B cell (primary cell): ENCODE results near the gene OR6P1. TPM values are rescaled to one million over a fixed set of nuclear protein-coding genes. Genes with fewer than 3 reads are reported as not detected.

Experiments used
- ATAC-seq: fragments of 200-7000 bp; cut with Tn5 transposase; one replicate; pipeline ENCODE4 v1.10.0; 2021; ENCODE audit warnings: low read depth, mild to moderate bottlenecking, moderate number of reproducible peaks, moderate library complexity
- CTCF ChIA-PET: fragments of 350-600 bp; sonication (Branson Sonifier 250); formaldehyde crosslinking; loops from one replicate; lab custom pipeline; 2021; ENCODE audit warnings: antibody characterized with exemption, inconsistent platforms; lab: Charles Lee
- POLR2A ChIA-PET: fragments of 350-600 bp; sonication (Branson Sonifier 250); formaldehyde crosslinking; loops from one replicate; lab custom pipeline; 2021; ENCODE audit warnings: antibody characterized with exemption; lab: Charles Lee
- DNase-seq: peaks from one replicate; pipeline ENCODE4 v3.0.0; 2013
- H2AFZ ChIP-seq: 2 replicates; pipeline ENCODE4 v1.6.1; 2012; ENCODE audit warnings: mild to moderate bottlenecking, low read depth, low read length; ENCODE audit not compliant: insufficient read depth, poor library complexity, severe bottlenecking
- H3K27ac ChIP-seq, 2 donors: 1 replicate in 1 of 2; 2 replicates in 1 of 2; pipeline ENCODE4 v1.5.1; 2012 to 2013; ENCODE audit warnings: low read length in 2 of 2, mild to moderate bottlenecking in 2 of 2, moderate library complexity in 1 of 2
- H3K27me3 ChIP-seq, 4 experiments: fragments of 200-600 bp in 1 of 4; sonication (generic) in 1 of 4; replicated peaks in 1 of 4; 1 replicate in 2 of 4; 2 replicates in 2 of 4; pipeline versions ENCODE4 v1.6.1 to v1.7.0; 2013 to 2016; ENCODE audit warnings: low read length in 3 of 4, mild to moderate bottlenecking in 2 of 4, mixed read lengths in 1 of 4, moderate library complexity in 1 of 4; ENCODE audit not compliant: insufficient read depth in 4 of 4, control insufficient read depth in 3 of 4; ENCODE audit errors: control extremely low read depth in 1 of 4
- H3K36me3 ChIP-seq, 2 experiments: replicated peaks in 1 of 2; 1 replicate in 1 of 2; 2 replicates in 1 of 2; pipeline versions ENCODE4 v1.6.1 to v1.7.1; 2013; ENCODE audit warnings: low read length in 1 of 2; ENCODE audit not compliant: insufficient read depth in 2 of 2, control insufficient read depth in 1 of 2; ENCODE audit errors: control extremely low read depth in 1 of 2, extremely low read depth in 1 of 2
- H3K4me1 ChIP-seq, 2 donors: fragments of 200-600 bp in 1 of 2; sonication (generic) in 1 of 2; 1 replicate in 1 of 2; 2 replicates in 1 of 2; pipeline versions ENCODE4 v1.5.1 to v1.6.1; 2013 to 2017; ENCODE audit warnings: low read length in 2 of 2; ENCODE audit not compliant: control insufficient read depth in 2 of 2, insufficient read depth in 2 of 2
- H3K4me2 ChIP-seq: replicated peaks from 2 replicates; pipeline ENCODE3; 2012; ENCODE audit warnings: mild to moderate bottlenecking, low read depth, low read length; ENCODE audit not compliant: poor library complexity, severe bottlenecking
- H3K4me3 ChIP-seq, 5 experiments: fragments of 200-600 bp in 1 of 5; sonication (generic) in 1 of 5; 1 replicate in 3 of 5; 2 replicates in 2 of 5; pipeline versions ENCODE4 v1.5.1 to v1.7.0; 2011 to 2016; ENCODE audit warnings: low read length in 4 of 5, mild to moderate bottlenecking in 4 of 5, low read depth in 2 of 5, control low read depth in 1 of 5, moderate library complexity in 1 of 5; ENCODE audit not compliant: insufficient read depth in 1 of 5; ENCODE audit errors: control extremely low read depth in 1 of 5, extremely low read depth in 1 of 5
- H3K79me2 ChIP-seq: fragments of 200-600 bp; sonication (generic); one replicate; pipeline ENCODE4 v1.6.0; 2016; ENCODE audit warnings: low read length; ENCODE audit not compliant: control insufficient read depth, insufficient read depth
- H3K9ac ChIP-seq: fragments of 200-600 bp; sonication (generic); 2 replicates; pipeline ENCODE4 v1.6.1; 2017; ENCODE audit warnings: mild to moderate bottlenecking, low read length, moderate library complexity
- H3K9me3 ChIP-seq, 3 donors: one replicate each; pipeline versions ENCODE4 v1.6.1 to v1.7.1; 2013; ENCODE audit warnings: low read length in 2 of 3; ENCODE audit not compliant: control insufficient read depth in 2 of 3, insufficient read depth in 1 of 3; ENCODE audit errors: control extremely low read depth in 1 of 3
- H4K20me1 ChIP-seq: 2 replicates; pipeline ENCODE4 v1.6.0; 2012; ENCODE audit warnings: mild to moderate bottlenecking, low read length; ENCODE audit not compliant: insufficient read depth, control insufficient read depth, poor library complexity, severe bottlenecking
- H3K27ac Mint-ChIP-seq: one replicate; pipeline ENCODE4 v1.8.0; 2021; ENCODE audit warnings: mixed read lengths
- H3K27me3 Mint-ChIP-seq: one replicate; pipeline ENCODE4 v1.8.0; 2021; ENCODE audit warnings: mixed read lengths
- H3K4me1 Mint-ChIP-seq: one replicate; pipeline ENCODE4 v1.8.0; 2021; ENCODE audit warnings: mixed read lengths
- H3K4me3 Mint-ChIP-seq: one replicate; pipeline ENCODE4 v1.8.0; 2021; ENCODE audit warnings: mixed read lengths
- H3K9me3 Mint-ChIP-seq: one replicate; pipeline ENCODE4 v1.8.0; 2022; ENCODE audit warnings: mixed read lengths; ENCODE audit not compliant: insufficient read depth
- CTCF ChIP-seq: fragments of 200-600 bp; IDR thresholded peaks from one replicate; pipeline ENCODE4 v1.8.0; 2022; ENCODE audit warnings: antibody characterized with exemption, mild to moderate bottlenecking
- EZH2 ChIP-seq: IDR thresholded peaks from 2 replicates; pipeline ENCODE4 v1.6.1; 2012; ENCODE audit warnings: borderline replicate concordance, low read depth, mild to moderate bottlenecking, moderate library complexity, low read length; ENCODE audit not compliant: insufficient read depth, poor library complexity, severe bottlenecking
- WGBS: methylation state at CpG from one replicate; pipeline ENCODE4 v1.1.5; 2013; ENCODE audit warnings: missing lambda C conversion rate; ENCODE audit not compliant: insufficient coverage; 5-methylcytosine and 5-hydroxymethylcytosine counted together
- intact Hi-C: fragments of 100-400 bp; cut with micrococcal nuclease; formaldehyde crosslinking; loops from one replicate; pipeline ENCODE4 v1.10.0; 2022
- polyA plus RNA-seq: library from polyadenylated mRNA; depleted of rRNA; stranded (reverse); fragments of >200 nt; gene quantifications from 2 replicates; pipeline ENCODE4 v1.2.3, GENCODE V29; 2012
- total RNA-seq, 2 donors: library from RNA; stranded (reverse); fragments of 120-200 nt in 1 of 2; gene quantifications; 1 replicate in 1 of 2; 2 replicates in 1 of 2; pipeline versions ENCODE4 v1.2.3 to v1.2.4, GENCODE V29; 2013 to 2022

The OR6P1 gene
- total and polyA plus RNA-seq, 2 donors (not counting 1 experiment from before 2014, with no cell fraction given), result not detected

GRCh38 chr1:158579733-158580132 lies 9.4 kb upstream of the OR6P1 start, which contains the start of gene OR10X1:
TSS of gene OR10X1 (minus strand) at chr1:158579899. CDS start at chr1:158579899, 0 bp downstream.
- CTCF ChIA-PET, result no interaction called here
- Histone ChIP-seq H3K27ac (no peak within 1 kb of the TSS), H3K9me3 (no peaks in the 10 kb centered on the region), H3K4me2 (no peak within 1 kb of the TSS), H4K20me1 (no peaks in the 10 kb centered on the region), H3K9ac (no peak within 1 kb of the TSS), H3K79me2 (no peaks in the 10 kb centered on the region), H2AFZ (no peak within 1 kb of the TSS), H3K4me3 (no peak within 1 kb of the TSS), H3K4me1 (no peaks in the 10 kb centered on the region), H3K27me3 (peaks cover 0 to 3% (median under 1%) of the 10 kb centered on the region in 4 experiments), H3K36me3 (no peaks in the 10 kb centered on the region)
- POLR2A ChIA-PET, result no interaction called here
- Mint-ChIP-seq H3K27ac (no peak within 1 kb of the TSS), H3K4me1 (no peaks in the 10 kb centered on the region), H3K9me3 (no peaks in the 10 kb centered on the region), H3K4me3 (no peak within 1 kb of the TSS), H3K27me3 (peaks cover 25% of the 10 kb centered on the region)
- DNase-seq (no peak), ATAC-seq (no peak)
- no CpG with 5 or more reads among the region's 1 CpG for WGBS
- intact Hi-C loops, result no loop called here
- no peak for TF ChIP-seq CTCF
- TF ChIP-seq EZH2, result no peak

GRCh38 chr1:158577561-158577960 lies 7.2 kb upstream of the OR6P1 start:
- Histone ChIP-seq H3K9me3 (no peaks in the 10 kb centered on the region), H3K4me2 (no peak overlapping the region), H3K79me2 (no peaks in the 10 kb centered on the region), H2AFZ (no peak overlapping the region), H3K27me3 (peaks cover 0 to 3% (median 0%) of the 10 kb centered on the region in 4 experiments), H3K27ac (no peak overlapping the region), H4K20me1 (no peaks in the 10 kb centered on the region), H3K4me3 (no peak overlapping the region), H3K9ac (no peak overlapping the region), H3K4me1 (no peaks in the 10 kb centered on the region), H3K36me3 (no peaks in the 10 kb centered on the region)
- POLR2A ChIA-PET, result no interaction called here
- CTCF ChIA-PET, result no interaction called here
- no peak overlapping the region for H3K27ac Mint-ChIP-seq
- intact Hi-C loops, result no loop called here
- H3K4me1 Mint-ChIP-seq, result no peaks in the 10 kb centered on the region
- 100% methylated on average over 1 of the region's 3 CpGs for WGBS
- H3K9me3 Mint-ChIP-seq, result no peaks in the 10 kb centered on the region
- DNase-seq (no peak), ATAC-seq (no peak)
- no peak for TF ChIP-seq CTCF
- no peak for TF ChIP-seq EZH2
- H3K27me3 Mint-ChIP-seq, result peaks cover 13% of the 10 kb centered on the region
- no peak overlapping the region for H3K4me3 Mint-ChIP-seq
